ENCODE measurements around the gene OR10S1. TPM values are rescaled to one million over a fixed set of nuclear protein-coding genes. Genes with fewer than 3 reads are reported as not detected.

The OR10S1 gene
- total RNA-seq, result not detected in 2 replicates

GRCh38 chr11:123977731-123978347 lies at the start of gene OR10S1:
Gene OR10S1, minus strand, starts transcription at chr11:123977781. Its CDS starts 117 bp downstream, at chr11:123977664.

GRCh38 chr11:124026498-124026897 lies 48.9 kb upstream of the OR10S1 start, which contains the start of gene OR10G8:
Gene OR10G8, plus strand, starts transcription at chr11:124026798. Its CDS starts 2,825 bp downstream, at chr11:124029623.

GRCh38 chr11:124012697-124013096 lies 35.1 kb upstream of the OR10S1 start, which contains the start of gene OR10G4:
Gene OR10G4, plus strand, starts transcription at chr11:124012997. Its CDS starts 2,578 bp downstream, at chr11:124015575.

GRCh38 chr11:123995119-123995518 lies 17.5 kb upstream of the OR10S1 start, which contains the start of gene OR10G6:
Gene OR10G6, minus strand, starts transcription at chr11:123995161. Its CDS starts 0 bp downstream, at chr11:123995161.

GRCh38 chr11:123943738-123944137 lies 33.8 kb downstream of the OR10S1 start, which contains the start of gene OR6T1:
Gene OR6T1, minus strand, starts transcription at chr11:123943838. Its CDS starts 0 bp downstream, at chr11:123943838.

GRCh38 chr11:123939317-123939716 lies 38.3 kb downstream of the OR10S1 start, which contains the start of gene OR4D5:
Gene OR4D5, plus strand, starts transcription at chr11:123939617. Its CDS starts 0 bp downstream, at chr11:123939617.

Other genes with a start within 250 kb of the OR10S1 start
- gene ZNF202, start 236.1 kb downstream of the OR10S1 start, total RNA-seq, result 10.9 and 11.8 TPM in 2 replicates
- not detected in 2 replicates for gene OR6X1, start 223.3 kb downstream of the OR10S1 start, total RNA-seq
- gene OR6M1, start 171.4 kb downstream of the OR10S1 start, total RNA-seq, result not detected in 2 replicates
- gene TMEM225, start 92.1 kb downstream of the OR10S1 start, total RNA-seq, result not detected in 2 replicates
- gene OR8D4, start 75.6 kb downstream of the OR10S1 start, total RNA-seq, result not detected in 2 replicates
- gene OR4D5, start 38.2 kb downstream of the OR10S1 start, total RNA-seq, result not detected in 2 replicates
- not detected in 2 replicates for gene OR6T1, start 33.9 kb downstream of the OR10S1 start, total RNA-seq
- gene OR10G6, start 17.4 kb upstream of the OR10S1 start, total RNA-seq, result not detected in 2 replicates
- not detected in 2 replicates for gene OR10G4, start 35.2 kb upstream of the OR10S1 start, total RNA-seq
- gene OR10G9, start 45.2 kb upstream of the OR10S1 start, total RNA-seq, result not detected in 2 replicates
- gene OR10G8, start 49.0 kb upstream of the OR10S1 start, total RNA-seq, result not detected in 2 replicates
- gene OR10G7, start 63.5 kb upstream of the OR10S1 start, total RNA-seq, result not detected in 2 replicates
- 19.2 and 22.7 TPM in 2 replicates for gene VWA5A, start 137.7 kb upstream of the OR10S1 start, total RNA-seq
- not detected in 2 replicates for gene OR10D3, start 205.6 kb upstream of the OR10S1 start, total RNA-seq

All from hair follicle dermal papilla cell (primary cell).